Measurements from ENCODE around the gene SPEG.

The SPEG gene

GRCh38 chr2:219526320-219527075 lies 91.9 kb downstream of the SPEG start:
- TF ChIP-seq EGR1 (IDR thresholded peaks at IDR 0.05) (no peak), CREB1 (IDR thresholded peaks at IDR 0.05; ENCODE audit: low read depth) (no peak), CEBPB (IDR thresholded peaks at IDR 0.05) (no peak), NFIC (IDR thresholded peaks at IDR 0.05) (no peak), YY1 (IDR thresholded peaks at IDR 0.05; ENCODE audit: low read depth) (no peak)
- TF ChIP-seq, protein P1, sequence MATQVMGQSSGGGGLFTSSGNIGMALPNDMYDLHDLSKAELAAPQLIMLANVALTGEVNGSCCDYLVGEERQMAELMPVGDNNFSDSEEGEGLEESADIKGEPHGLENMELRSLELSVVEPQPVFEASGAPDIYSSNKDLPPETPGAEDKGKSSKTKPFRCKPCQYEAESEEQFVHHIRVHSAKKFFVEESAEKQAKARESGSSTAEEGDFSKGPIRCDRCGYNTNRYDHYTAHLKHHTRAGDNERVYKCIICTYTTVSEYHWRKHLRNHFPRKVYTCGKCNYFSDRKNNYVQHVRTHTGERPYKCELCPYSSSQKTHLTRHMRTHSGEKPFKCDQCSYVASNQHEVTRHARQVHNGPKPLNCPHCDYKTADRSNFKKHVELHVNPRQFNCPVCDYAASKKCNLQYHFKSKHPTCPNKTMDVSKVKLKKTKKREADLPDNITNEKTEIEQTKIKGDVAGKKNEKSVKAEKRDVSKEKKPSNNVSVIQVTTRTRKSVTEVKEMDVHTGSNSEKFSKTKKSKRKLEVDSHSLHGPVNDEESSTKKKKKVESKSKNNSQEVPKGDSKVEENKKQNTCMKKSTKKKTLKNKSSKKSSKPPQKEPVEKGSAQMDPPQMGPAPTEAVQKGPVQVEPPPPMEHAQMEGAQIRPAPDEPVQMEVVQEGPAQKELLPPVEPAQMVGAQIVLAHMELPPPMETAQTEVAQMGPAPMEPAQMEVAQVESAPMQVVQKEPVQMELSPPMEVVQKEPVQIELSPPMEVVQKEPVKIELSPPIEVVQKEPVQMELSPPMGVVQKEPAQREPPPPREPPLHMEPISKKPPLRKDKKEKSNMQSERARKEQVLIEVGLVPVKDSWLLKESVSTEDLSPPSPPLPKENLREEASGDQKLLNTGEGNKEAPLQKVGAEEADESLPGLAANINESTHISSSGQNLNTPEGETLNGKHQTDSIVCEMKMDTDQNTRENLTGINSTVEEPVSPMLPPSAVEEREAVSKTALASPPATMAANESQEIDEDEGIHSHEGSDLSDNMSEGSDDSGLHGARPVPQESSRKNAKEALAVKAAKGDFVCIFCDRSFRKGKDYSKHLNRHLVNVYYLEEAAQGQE (IDR thresholded peaks at IDR 0.05; ENCODE audit: low read depth): no peak

DNA sequence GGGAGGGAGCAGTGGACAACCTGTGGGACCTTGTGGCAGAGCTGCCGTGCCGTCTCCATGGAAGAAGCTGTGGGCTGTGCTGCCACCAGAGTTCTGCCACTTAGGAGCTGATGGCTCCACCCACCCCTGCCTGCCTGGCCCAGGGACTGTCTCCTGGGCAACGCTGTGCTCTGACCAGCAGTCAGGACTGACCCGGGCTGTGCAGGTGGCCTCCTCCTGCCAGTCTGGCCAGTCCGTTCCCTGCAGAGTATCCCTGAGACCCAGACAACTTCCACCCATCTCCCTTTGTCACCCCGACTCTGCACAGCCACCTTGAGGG lies 92.4 kb downstream of the SPEG start:
- TF ChIP-seq ZBTB7A (IDR thresholded peaks at IDR 0.05; ENCODE audit: low read depth) (no peak), NFIC (IDR thresholded peaks at IDR 0.05) (no peak), EGR1 (IDR thresholded peaks at IDR 0.05) (no peak), RAD21 (IDR thresholded peaks at IDR 0.05; ENCODE audit: low read depth) (no peak), FOXM1 (IDR thresholded peaks at IDR 0.05; ENCODE audit: borderline replicate concordance, low read depth) (no peak), TEAD4 (IDR thresholded peaks at IDR 0.05) (no peak), YY1 (IDR thresholded peaks at IDR 0.05; ENCODE audit: low read depth) (no peak)

DNA sequence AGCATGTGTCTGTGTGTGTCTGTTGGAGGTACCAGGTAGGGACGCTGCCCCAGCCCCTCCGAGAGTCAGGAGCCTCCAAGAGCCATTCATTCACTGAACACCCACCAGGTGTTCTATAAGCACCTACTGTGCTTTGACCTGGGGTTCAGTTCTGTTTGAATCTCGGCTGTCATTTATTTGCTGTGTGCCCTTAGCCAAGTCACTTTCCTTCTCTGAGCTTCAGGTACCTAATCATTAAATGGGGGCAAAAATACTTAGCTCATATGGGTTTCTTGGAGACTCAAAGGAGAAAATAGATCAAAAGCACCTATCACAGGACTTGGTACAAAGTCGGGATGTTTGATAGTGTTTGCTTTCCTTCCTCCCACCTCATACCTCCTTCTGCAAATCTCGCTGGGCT lies 92.8 kb downstream of the SPEG start:
- TF ChIP-seq YY1 (IDR thresholded peaks at IDR 0.05; ENCODE audit: low read depth) (no peak), RAD21 (IDR thresholded peaks at IDR 0.05; ENCODE audit: low read depth) (no peak), EP300 (IDR thresholded peaks at IDR 0.05; ENCODE audit: borderline replicate concordance) (no peak), CEBPB (IDR thresholded peaks at IDR 0.05) (no peak), MAX (IDR thresholded peaks at IDR 0.05) (no peak), EGR1 (IDR thresholded peaks at IDR 0.05) (no peak), FOXM1 (IDR thresholded peaks at IDR 0.05; ENCODE audit: borderline replicate concordance, low read depth) (no peak), ZBTB7A (IDR thresholded peaks at IDR 0.05; ENCODE audit: low read depth) (no peak), TAF1 (IDR thresholded peaks at IDR 0.05; ENCODE audit: low read depth) (no peak), CREB1 (IDR thresholded peaks at IDR 0.05; ENCODE audit: low read depth) (no peak)
- TF ChIP-seq, protein P2, sequence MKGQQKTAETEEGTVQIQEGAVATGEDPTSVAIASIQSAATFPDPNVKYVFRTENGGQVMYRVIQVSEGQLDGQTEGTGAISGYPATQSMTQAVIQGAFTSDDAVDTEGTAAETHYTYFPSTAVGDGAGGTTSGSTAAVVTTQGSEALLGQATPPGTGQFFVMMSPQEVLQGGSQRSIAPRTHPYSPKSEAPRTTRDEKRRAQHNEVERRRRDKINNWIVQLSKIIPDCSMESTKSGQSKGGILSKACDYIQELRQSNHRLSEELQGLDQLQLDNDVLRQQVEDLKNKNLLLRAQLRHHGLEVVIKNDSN (IDR thresholded peaks at IDR 0.05): no peak
- TF ChIP-seq, protein P1 (IDR thresholded peaks at IDR 0.05; ENCODE audit: low read depth): no peak

GRCh38 chr2:219530048-219530963 lies 95.7 kb downstream of the SPEG start:
- TF ChIP-seq NFIC (IDR thresholded peaks at IDR 0.05) (no peak), RAD21 (IDR thresholded peaks at IDR 0.05; ENCODE audit: low read depth) (peak; percentile 100)

DNA sequence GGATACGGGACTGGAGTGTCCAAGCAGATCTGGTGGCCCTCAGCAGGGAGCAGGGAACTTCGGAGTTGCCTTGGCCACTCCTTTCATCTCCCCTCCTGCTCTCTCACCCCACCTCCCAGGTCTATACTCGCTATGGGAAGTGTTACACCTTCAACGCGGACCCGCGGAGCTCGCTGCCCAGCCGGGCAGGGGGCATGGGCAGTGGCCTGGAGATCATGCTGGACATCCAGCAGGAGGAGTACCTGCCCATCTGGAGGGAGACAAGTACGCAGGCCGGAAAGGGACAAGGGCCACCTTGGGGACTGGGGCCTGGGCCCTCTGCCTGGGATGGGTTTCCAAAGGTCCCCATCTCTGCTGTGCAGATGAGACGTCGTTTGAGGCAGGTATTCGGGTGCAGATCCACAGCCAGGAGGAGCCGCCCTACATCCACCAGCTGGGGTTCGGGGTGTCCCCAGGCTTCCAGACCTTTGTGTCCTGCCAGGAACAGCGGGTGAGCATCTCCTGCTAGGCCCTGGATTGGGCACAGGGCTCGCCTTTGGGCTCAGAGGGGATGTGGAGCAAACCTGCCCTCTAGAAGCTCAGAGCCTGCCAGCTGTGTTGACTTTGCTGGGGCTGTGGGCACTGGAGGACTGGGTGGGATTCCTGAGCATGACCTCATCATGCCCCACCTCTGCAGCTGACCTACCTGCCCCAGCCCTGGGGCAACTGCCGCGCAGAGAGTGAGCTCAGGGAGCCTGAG lies 97.2 kb downstream of the SPEG start:
- TF ChIP-seq, protein P1 (IDR thresholded peaks at IDR 0.05; ENCODE audit: low read depth): no peak
